ENCODE results near the gene PPP6R1.
A peak's percentile ranks its signal among the peaks of the same experiment; 100 is the strongest.

PPP6R1 gene

GRCh38 chr19:55251341-55252081, 7.3 kb downstream of the PPP6R1 start:
- no peak for DNase-seq (ENCODE audit: low read depth in 1 of 2, low spot score in 1 of 2)
- in situ Hi-C loops (cut with HindIII; ENCODE audit: low pct_unique_long_range_greater_than_20kb, low sequenced_read_pairs): no loop called here
- TF ChIP-seq JUND (IDR thresholded peaks at IDR 0.05; ENCODE audit: low read depth): no peak

GRCh38 chr19:55250262-55251036, 8.4 kb downstream of the PPP6R1 start:
- no peak for TF ChIP-seq JUND (IDR thresholded peaks at IDR 0.05; ENCODE audit: low read depth)
- in situ Hi-C loops (cut with HindIII; ENCODE audit: low pct_unique_long_range_greater_than_20kb, low sequenced_read_pairs): no loop called here
- peak in 1 of 2 experiments; percentile 30 for DNase-seq (ENCODE audit: low read depth in 1 of 2, low spot score in 1 of 2)

- in situ Hi-C loops (cut with HindIII; ENCODE audit: low pct_unique_long_range_greater_than_20kb, low sequenced_read_pairs): no loop called here
- DNase-seq (ENCODE audit: low read depth in 1 of 2, low spot score in 1 of 2): no peak
- TF ChIP-seq JUND (IDR thresholded peaks at IDR 0.05; ENCODE audit: low read depth): no peak
These were observed 9.0 kb downstream of the PPP6R1 start for GRCh38 chr19:55249841-55250240.

- TF ChIP-seq JUND (IDR thresholded peaks at IDR 0.05; ENCODE audit: low read depth): no peak
- in situ Hi-C loops (cut with HindIII; ENCODE audit: low pct_unique_long_range_greater_than_20kb, low sequenced_read_pairs): no loop called here
- no peak for DNase-seq (ENCODE audit: low read depth in 1 of 2, low spot score in 1 of 2)
These were observed 10.1 kb downstream of the PPP6R1 start for GRCh38 chr19:55248704-55249103.

GRCh38 chr19:55248166-55248675, 10.6 kb downstream of the PPP6R1 start:
- in situ Hi-C loops (cut with HindIII; ENCODE audit: low pct_unique_long_range_greater_than_20kb, low sequenced_read_pairs): no loop called here
- no peak for DNase-seq (ENCODE audit: low read depth in 1 of 2, low spot score in 1 of 2)
- no peak for TF ChIP-seq JUND (IDR thresholded peaks at IDR 0.05; ENCODE audit: low read depth)

GRCh38 chr19:55247621-55248099, 11.2 kb downstream of the PPP6R1 start:
- peak in 1 of 2 experiments; percentile 39 for DNase-seq (ENCODE audit: low read depth in 1 of 2, low spot score in 1 of 2)
- in situ Hi-C loops (cut with HindIII; ENCODE audit: low pct_unique_long_range_greater_than_20kb, low sequenced_read_pairs): no loop called here
- TF ChIP-seq JUND (IDR thresholded peaks at IDR 0.05; ENCODE audit: low read depth): no peak

GRCh38 chr19:55246462-55247451, 12.1 kb downstream of the PPP6R1 start:
- in situ Hi-C loops (cut with HindIII; ENCODE audit: low pct_unique_long_range_greater_than_20kb, low sequenced_read_pairs): no loop called here
- DNase-seq (ENCODE audit: low read depth in 1 of 2, low spot score in 1 of 2): no peak
- TF ChIP-seq JUND (IDR thresholded peaks at IDR 0.05; ENCODE audit: low read depth): no peak

GRCh38 chr19:55245236-55245904, 13.4 kb downstream of the PPP6R1 start:
- in situ Hi-C loops (cut with HindIII; ENCODE audit: low pct_unique_long_range_greater_than_20kb, low sequenced_read_pairs): no loop called here
- no peak for DNase-seq (ENCODE audit: low read depth in 1 of 2, low spot score in 1 of 2)
- TF ChIP-seq JUND (IDR thresholded peaks at IDR 0.05; ENCODE audit: low read depth): no peak

- TF ChIP-seq JUND (IDR thresholded peaks at IDR 0.05; ENCODE audit: low read depth): no peak
- in situ Hi-C loops (cut with HindIII; ENCODE audit: low pct_unique_long_range_greater_than_20kb, low sequenced_read_pairs): no loop called here
- no peak for DNase-seq (ENCODE audit: low read depth in 1 of 2, low spot score in 1 of 2)
These were observed 14.7 kb downstream of the PPP6R1 start for GRCh38 chr19:55244004-55244680.

- in situ Hi-C loops (cut with HindIII; ENCODE audit: low pct_unique_long_range_greater_than_20kb, low sequenced_read_pairs): no loop called here
- no peak for TF ChIP-seq JUND (IDR thresholded peaks at IDR 0.05; ENCODE audit: low read depth)
- DNase-seq (ENCODE audit: low read depth in 1 of 2, low spot score in 1 of 2): no peak
These were observed 16.3 kb downstream of the PPP6R1 start for GRCh38 chr19:55242517-55242916.

- no peak for TF ChIP-seq JUND (IDR thresholded peaks at IDR 0.05; ENCODE audit: low read depth)
- DNase-seq (ENCODE audit: low read depth in 1 of 2, low spot score in 1 of 2): no peak
- in situ Hi-C loops (cut with HindIII; ENCODE audit: low pct_unique_long_range_greater_than_20kb, low sequenced_read_pairs): no loop called here
These were observed 16.8 kb downstream of the PPP6R1 start for GRCh38 chr19:55241935-55242464.
